Bronchial epithelial cell (primary cell): ENCODE measurements around the gene CALM3. TPM values are rescaled to one million over a fixed set of nuclear protein-coding genes. Genes with fewer than 3 reads are reported as not detected.

Source experiments
- DNase-seq: peaks from one replicate; pipeline ENCODE4 v3.0.0-alpha.2; 2010; ENCODE audit warnings: low read depth
- FAIRE-seq: peaks from 2 replicates; lab custom pipeline; 2011; peaks lifted over from hg19 to GRCh38; lab: Jason Lieb, UNC
- H3K27me3 ChIP-seq: 2 replicates; pipeline ENCODE4 v1.5.1; 2011; ENCODE audit warnings: low read length; ENCODE audit not compliant: control insufficient read depth, insufficient read depth
- H3K36me3 ChIP-seq: 2 replicates; pipeline ENCODE4 v1.5.1; 2011; ENCODE audit warnings: low read length; ENCODE audit not compliant: control insufficient read depth, insufficient read depth
- H3K4me3 ChIP-seq: 2 replicates; pipeline ENCODE4 v1.5.1; 2011; ENCODE audit warnings: mild to moderate bottlenecking, low read depth, low read length, control low read depth
- CTCF ChIP-seq: IDR thresholded peaks from 2 replicates; pipeline ENCODE4 v1.5.1; 2011; ENCODE audit warnings: mild to moderate bottlenecking, moderate library complexity, low read length, control low read depth, inconsistent platforms; ENCODE audit not compliant: insufficient read depth, severe bottlenecking
- total RNA-seq: library from RNA; depleted of rRNA; stranded (reverse); fragments of >200 nt; gene quantifications from 2 replicates; pipeline ENCODE4 v1.2.1, GENCODE V29; 2014

CALM3 gene
- total RNA-seq, 1 donor from 2014 or later = 79.8 TPM

- DNase-seq = no peak
- Histone ChIP-seq H3K27me3 (peaks cover 3% of the 10 kb centered on the region), H3K36me3 (no peaks in the 10 kb centered on the region), H3K4me3 (no peak overlapping the region)
- TF ChIP-seq CTCF = no peak
- no peak for FAIRE-seq
Measured at GRCh38 chr19:46630586-46631205, 29.6 kb downstream of the CALM3 start.

DNA sequence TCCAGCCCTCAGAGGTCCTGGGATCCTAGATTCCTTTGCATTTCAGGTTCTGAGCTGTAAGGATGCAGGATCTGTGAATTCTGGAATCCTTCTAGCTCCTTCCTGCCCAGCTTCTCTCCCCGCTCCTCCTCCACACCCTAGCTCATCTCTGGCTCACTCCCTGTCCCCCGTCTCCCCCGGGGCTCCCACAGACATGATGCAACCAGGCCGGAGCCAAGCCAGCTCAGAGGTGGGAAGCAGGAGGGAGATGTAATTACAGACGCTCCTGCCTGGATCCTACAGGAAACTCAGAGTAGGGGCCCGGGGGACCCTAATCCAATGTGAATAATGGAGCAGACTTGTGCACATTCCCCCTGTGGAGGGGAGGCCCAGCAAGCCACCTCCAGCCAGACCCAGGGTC, 30.4 kb downstream of the CALM3 start:
- H3K36me3 ChIP-seq = no peaks in the 10 kb centered on the region
- peaks cover 8% of the 10 kb centered on the region for H3K27me3 ChIP-seq
- no peak overlapping the region for H3K4me3 ChIP-seq
- no peak for TF ChIP-seq CTCF
- FAIRE-seq (no peak), DNase-seq (no peak)

DNA sequence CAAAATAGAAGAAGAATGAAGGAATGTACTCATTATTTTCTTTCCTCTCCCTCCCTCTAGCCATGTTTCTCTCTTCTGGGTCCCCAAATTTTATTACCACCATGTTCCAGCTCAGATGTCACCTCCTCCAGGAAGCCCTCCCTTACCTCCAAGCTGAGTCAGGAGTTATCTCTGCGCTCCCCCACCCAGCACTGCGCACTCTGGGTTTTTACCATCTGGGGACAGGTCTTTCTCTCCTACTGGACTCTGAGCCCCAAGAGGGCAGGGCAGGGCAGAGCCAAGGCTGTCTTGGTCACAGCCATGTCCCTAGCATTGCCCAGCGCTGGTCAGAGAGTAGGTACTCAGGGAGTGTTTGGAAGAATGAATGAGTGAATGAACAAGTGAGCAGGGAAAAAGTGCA, 32.0 kb downstream of the CALM3 start:
- DNase-seq (no peak), FAIRE-seq (no peak)
- Histone ChIP-seq H3K36me3 (no peaks in the 10 kb centered on the region), H3K4me3 (no peak overlapping the region), H3K27me3 (peaks cover 8% of the 10 kb centered on the region)
- TF ChIP-seq CTCF = no peak

- peaks cover 8% of the 10 kb centered on the region for H3K27me3 ChIP-seq
- H3K36me3 ChIP-seq = no peaks in the 10 kb centered on the region
- peak overlapping the region; percentile 26 for H3K4me3 ChIP-seq
- FAIRE-seq (no peak), DNase-seq (peak; percentile 80)
- TF ChIP-seq CTCF = no peak
Measured at GRCh38 chr19:46634045-46634655, 33.0 kb downstream of the CALM3 start.

GRCh38 chr19:46634656-46635218, 33.6 kb downstream of the CALM3 start:
- peaks cover 10% of the 10 kb centered on the region for H3K27me3 ChIP-seq
- DNase-seq (no peak), FAIRE-seq (no peak)
- peak overlapping the region; percentile 17 for H3K4me3 ChIP-seq
- no peaks in the 10 kb centered on the region for H3K36me3 ChIP-seq
- no peak for TF ChIP-seq CTCF
